ENCODE results near the gene AHSG. TPM values are rescaled to one million over a fixed set of nuclear protein-coding genes. Genes with fewer than 3 reads are reported as not detected.

AHSG gene
- total RNA-seq, 2 donors from 2014 or later: not detected

DNA sequence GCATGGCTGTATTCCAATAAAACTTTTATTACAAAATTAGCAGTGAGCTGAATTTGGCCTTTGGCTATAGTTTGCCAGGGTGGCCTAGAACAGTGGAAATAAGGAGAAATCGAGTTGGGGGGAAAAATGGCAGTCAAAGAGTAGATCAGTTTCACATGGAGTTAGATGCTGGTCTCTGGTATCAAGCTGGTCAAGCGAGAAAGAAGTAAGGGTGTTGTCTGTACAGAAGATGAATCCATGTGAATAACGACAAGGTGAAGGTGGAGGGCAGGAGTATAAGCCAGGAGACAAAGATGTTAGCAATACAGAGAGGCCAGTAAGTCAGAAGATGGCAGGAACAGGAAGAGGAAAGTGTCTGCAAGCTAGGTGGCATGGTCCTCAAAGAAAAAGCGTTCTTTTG is 11.7 kb downstream of the AHSG start:
- H3K9me3 ChIP-seq: no peaks in the 10 kb centered on the region
- no peak for TF ChIP-seq POLR2A (IDR thresholded peaks at IDR 0.05)
- TF ChIP-seq, protein P1, sequence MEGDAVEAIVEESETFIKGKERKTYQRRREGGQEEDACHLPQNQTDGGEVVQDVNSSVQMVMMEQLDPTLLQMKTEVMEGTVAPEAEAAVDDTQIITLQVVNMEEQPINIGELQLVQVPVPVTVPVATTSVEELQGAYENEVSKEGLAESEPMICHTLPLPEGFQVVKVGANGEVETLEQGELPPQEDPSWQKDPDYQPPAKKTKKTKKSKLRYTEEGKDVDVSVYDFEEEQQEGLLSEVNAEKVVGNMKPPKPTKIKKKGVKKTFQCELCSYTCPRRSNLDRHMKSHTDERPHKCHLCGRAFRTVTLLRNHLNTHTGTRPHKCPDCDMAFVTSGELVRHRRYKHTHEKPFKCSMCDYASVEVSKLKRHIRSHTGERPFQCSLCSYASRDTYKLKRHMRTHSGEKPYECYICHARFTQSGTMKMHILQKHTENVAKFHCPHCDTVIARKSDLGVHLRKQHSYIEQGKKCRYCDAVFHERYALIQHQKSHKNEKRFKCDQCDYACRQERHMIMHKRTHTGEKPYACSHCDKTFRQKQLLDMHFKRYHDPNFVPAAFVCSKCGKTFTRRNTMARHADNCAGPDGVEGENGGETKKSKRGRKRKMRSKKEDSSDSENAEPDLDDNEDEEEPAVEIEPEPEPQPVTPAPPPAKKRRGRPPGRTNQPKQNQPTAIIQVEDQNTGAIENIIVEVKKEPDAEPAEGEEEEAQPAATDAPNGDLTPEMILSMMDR (IDR thresholded peaks at IDR 0.05): no peak
- no peaks in the 10 kb centered on the region for H3K36me3 ChIP-seq (replicated peaks in 1 of 2; ENCODE audit: insufficient read depth in 1 of 2, low read depth in 2 of 2)
- no peak overlapping the region for H3K27ac ChIP-seq
- ATAC-seq (no peak), DNase-seq (no peak)
- intact Hi-C loops (cut with DNase I): loop anchor here (10.0 kb wide), 1 partner anchor 360 kb away; no protein-coding TSS in a partner anchor
- H3K27me3 ChIP-seq: no peaks in the 10 kb centered on the region
- H3K4me1 ChIP-seq: no peaks in the 10 kb centered on the region
- WGBS, 2 donors: 63 to 72% methylated on average over 4 of the region's 4 CpGs
- H3K4me3 ChIP-seq: no peak overlapping the region

DNA sequence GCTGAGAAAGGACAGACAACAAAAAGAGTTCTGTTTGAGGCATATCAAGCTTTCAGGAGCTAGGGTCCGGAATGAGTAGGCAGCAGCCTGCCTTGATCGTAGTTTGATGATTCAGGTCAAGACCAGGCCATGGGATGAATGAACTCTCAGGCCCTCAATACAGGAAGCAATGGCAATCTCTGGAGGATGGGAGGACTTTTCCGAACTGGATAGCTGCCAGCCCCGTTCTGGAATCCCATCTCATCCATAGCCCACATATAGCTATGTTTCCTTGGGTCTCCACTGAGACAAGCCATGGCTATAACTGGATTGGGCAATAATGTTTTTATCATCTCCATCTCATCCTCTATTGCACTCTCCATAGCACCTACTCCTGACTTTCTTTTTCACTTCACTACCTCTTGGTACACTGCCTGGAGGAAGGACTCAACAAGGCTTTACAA is 12.8 kb downstream of the AHSG start:
- Histone ChIP-seq H3K4me1 (no peaks in the 10 kb centered on the region), H3K36me3 (replicated peaks in 1 of 2; ENCODE audit: insufficient read depth in 1 of 2, low read depth in 2 of 2) (no peaks in the 10 kb centered on the region), H3K27me3 (no peaks in the 10 kb centered on the region), H3K9me3 (no peaks in the 10 kb centered on the region), H3K4me3 (no peak overlapping the region), H3K27ac (no peak overlapping the region)
- no peak for DNase-seq
- TF ChIP-seq, protein P1 (IDR thresholded peaks at IDR 0.05): no peak
- ATAC-seq: no peak
- intact Hi-C loops (cut with DNase I): loop anchor here (10.0 kb wide), 1 partner anchor 361 kb away; no protein-coding TSS in a partner anchor
- WGBS, 2 donors: 47 to 51% methylated on average over 4 of the region's 4 CpGs

DNA sequence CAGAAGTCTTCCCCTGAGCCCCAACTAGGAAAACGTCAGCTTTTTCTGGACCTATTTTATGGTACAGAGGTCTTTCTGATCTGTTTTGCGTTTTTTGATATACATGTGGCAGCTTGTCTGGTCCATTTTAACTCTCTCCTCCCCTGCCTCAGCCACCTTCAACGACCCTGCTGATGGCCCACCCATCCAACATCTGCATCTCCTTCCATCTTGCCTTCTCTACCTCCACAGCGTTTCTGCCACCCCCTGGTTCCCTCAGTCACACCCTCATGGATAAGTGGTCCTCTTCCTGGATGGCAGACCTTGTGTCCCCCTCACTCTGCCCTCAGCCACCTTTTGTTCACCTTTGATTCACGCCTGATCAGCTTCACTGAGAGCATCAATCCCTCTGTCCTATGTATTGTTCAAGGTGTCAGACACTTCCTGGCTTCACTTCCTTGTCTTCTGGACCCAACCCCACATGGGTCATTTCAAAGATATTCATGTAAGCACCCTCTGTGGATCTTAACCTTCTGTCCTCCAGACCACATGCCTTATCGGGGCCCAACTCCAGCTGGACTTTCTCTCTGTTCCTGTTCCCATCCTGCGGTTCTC is 13.5 kb downstream of the AHSG start:
- Histone ChIP-seq H3K9me3 (no peaks in the 10 kb centered on the region), H3K4me1 (no peaks in the 10 kb centered on the region), H3K27ac (no peak overlapping the region), H3K36me3 (replicated peaks in 1 of 2; ENCODE audit: insufficient read depth in 1 of 2, low read depth in 2 of 2) (no peaks in the 10 kb centered on the region), H3K27me3 (no peaks in the 10 kb centered on the region), H3K4me3 (no peak overlapping the region)
- no peak for TF ChIP-seq POLR2A (IDR thresholded peaks at IDR 0.05)
- TF ChIP-seq, protein P1 (IDR thresholded peaks at IDR 0.05): no peak
- DNase-seq (no peak), ATAC-seq (no peak)
- 44 to 53% methylated on average over 7 of the region's 7 CpGs for WGBS, 2 donors
- intact Hi-C loops (cut with DNase I): loop anchor here (10.0 kb wide), 1 partner anchor 362 kb away; no protein-coding TSS in a partner anchor

DNA sequence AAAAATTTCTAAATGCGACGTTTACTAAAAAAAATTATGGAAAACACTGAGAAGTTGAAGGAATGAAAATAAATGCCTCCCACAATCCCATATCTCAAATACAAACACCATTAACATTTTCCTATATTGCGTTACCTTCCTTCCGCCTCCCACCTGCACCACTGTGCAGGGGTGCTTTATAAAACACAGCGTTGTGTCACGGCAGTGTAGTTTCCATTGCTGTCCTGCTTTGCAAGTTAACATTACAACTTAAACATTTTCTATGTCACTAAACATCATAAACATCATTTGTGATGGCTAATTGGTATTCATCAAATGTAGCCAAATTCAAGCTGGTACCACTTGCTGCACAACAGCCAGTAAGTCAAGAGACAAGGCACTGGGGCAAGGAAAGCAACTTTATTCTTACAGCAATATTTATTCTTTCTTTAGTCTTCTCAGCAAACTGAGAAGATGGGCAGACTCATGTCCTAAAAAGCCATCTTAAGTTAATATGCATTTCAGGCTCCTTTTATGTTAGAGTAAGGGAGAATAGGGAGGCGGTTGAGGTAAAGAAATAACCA is 15.1 kb downstream of the AHSG start:
- Histone ChIP-seq H3K9me3 (no peaks in the 10 kb centered on the region), H3K27ac (no peak overlapping the region), H3K4me3 (no peak overlapping the region), H3K27me3 (no peaks in the 10 kb centered on the region), H3K4me1 (no peaks in the 10 kb centered on the region), H3K36me3 (replicated peaks in 1 of 2; ENCODE audit: insufficient read depth in 1 of 2, low read depth in 2 of 2) (no peaks in the 10 kb centered on the region)
- intact Hi-C loops (cut with DNase I): loop anchor here (10.0 kb wide), 1 partner anchor 363 kb away; no protein-coding TSS in a partner anchor
- TF ChIP-seq, protein P1 (IDR thresholded peaks at IDR 0.05): no peak
- TF ChIP-seq POLR2A (IDR thresholded peaks at IDR 0.05): no peak
- ATAC-seq (no peak), DNase-seq (no peak)
- WGBS, 2 donors: 78 to 91% methylated on average over 7 of the region's 7 CpGs
